ENCODE measurements around the gene KCNQ1. TPM values are rescaled to one million over a fixed set of nuclear protein-coding genes. Genes with fewer than 3 reads are reported as not detected.

KCNQ1 gene
- total RNA-seq, 6 donors from 2014 or later, result 18.0 to 45.4 (median 32.7) TPM

DNA sequence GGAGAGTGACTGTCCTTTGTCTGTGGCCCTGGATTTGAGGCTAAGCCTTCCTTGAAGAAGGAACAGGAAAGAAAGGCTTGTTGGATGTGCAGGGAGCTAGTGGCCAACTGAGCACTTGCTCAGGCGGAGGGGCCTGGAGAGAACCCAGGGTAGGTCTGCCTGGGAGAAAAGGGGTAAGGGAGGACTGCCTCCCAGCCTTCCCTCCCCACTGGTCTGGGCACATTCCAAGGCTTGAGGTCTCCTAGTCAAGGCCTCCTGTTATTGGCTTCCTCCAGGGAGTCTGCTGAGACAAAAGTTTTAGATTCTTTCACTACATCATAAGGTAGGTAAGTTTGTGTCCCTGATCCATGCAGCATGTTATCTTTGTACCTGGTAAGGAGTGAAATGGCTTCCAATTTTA, 239.8 kb downstream of the KCNQ1 start:
- Histone ChIP-seq H3K27ac (no peak overlapping the region), H3K9me3 (no peaks in the 10 kb centered on the region), H3K4me3 (no peak overlapping the region), H3K36me3 (no peaks in the 10 kb centered on the region), H3K4me1 (peaks cover 10 to 27% (median 15%) of the 10 kb centered on the region in 4 donors), H3K27me3 (no peaks in the 10 kb centered on the region)
- DNase-seq, result no peak
- ATAC-seq (ENCODE audit: low FRiP score in 2 of 2), result no peak
- WGBS, 2 donors, result 100% methylated on average over 1 of the region's 1 CpG
- TF ChIP-seq EP300 (IDR thresholded peaks at IDR 0.05), result no peak

DNA sequence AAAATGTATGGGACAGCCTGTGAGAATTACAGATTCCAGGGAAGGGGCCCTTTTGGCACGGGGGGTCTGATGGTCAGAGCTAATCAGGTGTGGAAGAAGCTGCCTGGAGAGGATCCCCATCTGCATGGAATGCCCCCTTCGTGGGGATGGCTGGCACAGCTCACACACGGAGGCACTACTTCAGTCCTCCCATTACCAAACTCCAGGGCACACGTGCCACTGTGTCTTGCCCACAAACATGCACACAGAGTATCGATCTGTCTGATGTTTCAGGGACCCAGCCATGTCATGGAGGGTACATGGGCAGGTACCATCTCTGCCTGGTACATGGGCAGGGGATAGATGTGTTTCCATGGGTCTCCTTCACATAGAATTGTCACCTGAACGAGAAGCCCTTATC, 240.2 kb downstream of the KCNQ1 start:
- 67 to 90% methylated on average over 1 to 6 of the region's 6 CpGs for WGBS, 2 donors
- DNase-seq (no peak), ATAC-seq (ENCODE audit: low FRiP score in 2 of 2) (no peak)
- H3K27me3 ChIP-seq, result no peaks in the 10 kb centered on the region
- H3K36me3 ChIP-seq, result no peaks in the 10 kb centered on the region
- no peak overlapping the region for H3K27ac ChIP-seq
- no peak overlapping the region for H3K4me3 ChIP-seq
- no peaks in the 10 kb centered on the region for H3K9me3 ChIP-seq
- peaks cover 10 to 27% (median 17%) of the 10 kb centered on the region in 4 donors for H3K4me1 ChIP-seq
- TF ChIP-seq EP300 (IDR thresholded peaks at IDR 0.05) (no peak), POLR2A (IDR thresholded peaks at IDR 0.05) (no peak), POLR2AphosphoS5 (IDR thresholded peaks at IDR 0.05) (no peak)
- TF ChIP-seq, protein P1, sequence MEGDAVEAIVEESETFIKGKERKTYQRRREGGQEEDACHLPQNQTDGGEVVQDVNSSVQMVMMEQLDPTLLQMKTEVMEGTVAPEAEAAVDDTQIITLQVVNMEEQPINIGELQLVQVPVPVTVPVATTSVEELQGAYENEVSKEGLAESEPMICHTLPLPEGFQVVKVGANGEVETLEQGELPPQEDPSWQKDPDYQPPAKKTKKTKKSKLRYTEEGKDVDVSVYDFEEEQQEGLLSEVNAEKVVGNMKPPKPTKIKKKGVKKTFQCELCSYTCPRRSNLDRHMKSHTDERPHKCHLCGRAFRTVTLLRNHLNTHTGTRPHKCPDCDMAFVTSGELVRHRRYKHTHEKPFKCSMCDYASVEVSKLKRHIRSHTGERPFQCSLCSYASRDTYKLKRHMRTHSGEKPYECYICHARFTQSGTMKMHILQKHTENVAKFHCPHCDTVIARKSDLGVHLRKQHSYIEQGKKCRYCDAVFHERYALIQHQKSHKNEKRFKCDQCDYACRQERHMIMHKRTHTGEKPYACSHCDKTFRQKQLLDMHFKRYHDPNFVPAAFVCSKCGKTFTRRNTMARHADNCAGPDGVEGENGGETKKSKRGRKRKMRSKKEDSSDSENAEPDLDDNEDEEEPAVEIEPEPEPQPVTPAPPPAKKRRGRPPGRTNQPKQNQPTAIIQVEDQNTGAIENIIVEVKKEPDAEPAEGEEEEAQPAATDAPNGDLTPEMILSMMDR (IDR thresholded peaks at IDR 0.05), result no peak

DNA sequence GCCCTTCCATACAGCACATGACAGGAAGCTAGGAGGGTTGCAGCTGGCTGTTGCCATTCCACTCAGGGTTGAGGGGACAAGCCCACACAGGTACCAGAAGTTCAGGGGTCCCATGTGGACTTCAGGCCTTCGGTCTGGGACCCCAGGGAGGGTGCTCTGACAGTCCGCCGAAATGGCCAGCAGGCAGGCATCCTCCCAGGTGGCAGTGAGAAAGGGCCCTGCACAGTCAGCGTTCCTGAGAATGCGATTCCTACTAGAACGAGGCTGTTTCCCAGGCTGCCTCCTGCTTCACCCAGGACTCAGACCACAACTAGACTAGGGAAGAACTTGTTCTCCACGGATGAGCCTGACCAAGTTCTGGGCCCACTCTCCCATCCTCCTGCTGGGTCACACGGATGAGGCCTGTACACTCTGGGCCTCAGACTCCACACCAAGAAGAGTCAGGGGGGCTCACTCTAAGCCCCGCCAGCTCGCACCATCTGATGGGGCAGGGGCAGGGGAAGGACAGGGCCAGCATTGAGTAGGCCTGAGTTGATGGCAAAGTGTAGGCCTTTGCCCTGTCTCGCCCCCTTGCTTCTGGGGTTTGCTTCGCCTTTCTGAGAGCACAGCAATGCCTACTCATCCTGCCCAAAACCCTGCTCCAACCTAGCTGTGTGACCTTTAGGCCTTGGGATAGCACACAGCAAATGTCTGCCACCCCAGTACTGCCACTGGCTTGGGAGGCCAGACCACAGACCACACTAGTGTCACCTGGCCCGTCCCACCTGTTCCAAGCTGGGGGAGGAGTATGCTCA, 241.0 kb downstream of the KCNQ1 start:
- Histone ChIP-seq H3K9me3 (no peaks in the 10 kb centered on the region), H3K4me1 (peaks cover 10 to 27% (median 17%) of the 10 kb centered on the region in 4 donors), H3K36me3 (no peaks in the 10 kb centered on the region), H3K27me3 (no peaks in the 10 kb centered on the region), H3K27ac (no peak overlapping the region), H3K4me3 (no peak overlapping the region)
- no peak for DNase-seq
- TF ChIP-seq, protein P1 (IDR thresholded peaks at IDR 0.05), result no peak
- TF ChIP-seq POLR2AphosphoS5 (IDR thresholded peaks at IDR 0.05) (no peak), EP300 (IDR thresholded peaks at IDR 0.05) (no peak), POLR2A (IDR thresholded peaks at IDR 0.05) (no peak)
- 80 to 98% methylated on average over 5 to 12 of the region's 13 CpGs for WGBS, 2 donors
- ATAC-seq (ENCODE audit: low FRiP score in 2 of 2), result no peak

DNA sequence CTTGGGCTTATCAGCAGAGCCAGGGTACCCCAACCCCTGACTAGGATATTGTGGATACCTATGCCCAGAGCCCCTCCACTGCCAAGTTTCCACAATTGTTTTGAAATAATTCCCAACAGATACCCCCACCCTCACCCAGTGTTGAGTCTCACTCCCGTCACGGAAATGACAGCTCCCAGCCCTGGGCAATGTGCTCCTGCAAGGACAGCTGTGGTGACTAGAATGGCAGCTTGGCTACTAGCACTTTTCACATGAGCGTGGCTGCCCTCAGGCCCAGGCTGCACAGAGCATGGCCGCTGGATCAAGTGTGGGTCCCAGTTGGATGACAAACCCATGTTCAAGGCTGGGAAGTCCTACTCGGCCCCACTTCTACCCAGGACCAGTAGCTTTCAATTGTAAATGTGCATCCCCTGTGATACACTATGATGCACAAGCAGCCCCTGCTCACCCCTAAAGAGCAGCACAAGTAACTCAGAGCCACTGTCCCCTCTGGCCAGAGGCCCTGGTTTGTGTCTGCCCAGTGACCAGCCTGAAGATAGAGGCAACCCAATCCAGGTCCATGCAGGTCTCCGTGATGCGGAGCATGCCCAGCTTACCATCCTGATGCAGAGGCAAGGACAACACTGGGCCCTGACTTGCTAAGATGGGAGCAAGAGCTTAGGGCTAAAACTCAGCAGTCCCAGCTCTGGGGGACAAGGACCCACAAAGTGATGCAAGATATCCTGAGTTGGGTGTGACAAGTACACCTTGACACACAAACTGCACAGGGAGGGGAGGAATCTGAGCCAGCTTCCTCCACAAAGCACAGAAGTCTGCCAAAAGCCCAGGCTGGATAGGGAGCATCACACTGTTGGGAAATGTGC, 241.8 kb downstream of the KCNQ1 start:
- H3K27ac ChIP-seq, result peak overlapping the region in 2 of 4 donors; percentile 20 to 47
- no peaks in the 10 kb centered on the region for H3K36me3 ChIP-seq
- H3K4me1 ChIP-seq, result peaks cover 10 to 22% (median 17%) of the 10 kb centered on the region in 4 donors
- no peak for TF ChIP-seq POLR2A (IDR thresholded peaks at IDR 0.05)
- no peak for TF ChIP-seq POLR2AphosphoS5 (IDR thresholded peaks at IDR 0.05)
- no peak for TF ChIP-seq EP300 (IDR thresholded peaks at IDR 0.05)
- TF ChIP-seq, protein P1 (IDR thresholded peaks at IDR 0.05), result no peak
- no peaks in the 10 kb centered on the region for H3K27me3 ChIP-seq
- ATAC-seq (ENCODE audit: low FRiP score in 2 of 2) (no peak), DNase-seq (no peak)
- 91 to 97% methylated on average over 7 of the region's 7 CpGs for WGBS, 2 donors
- no peak overlapping the region for H3K4me3 ChIP-seq
- no peaks in the 10 kb centered on the region for H3K9me3 ChIP-seq

DNA sequence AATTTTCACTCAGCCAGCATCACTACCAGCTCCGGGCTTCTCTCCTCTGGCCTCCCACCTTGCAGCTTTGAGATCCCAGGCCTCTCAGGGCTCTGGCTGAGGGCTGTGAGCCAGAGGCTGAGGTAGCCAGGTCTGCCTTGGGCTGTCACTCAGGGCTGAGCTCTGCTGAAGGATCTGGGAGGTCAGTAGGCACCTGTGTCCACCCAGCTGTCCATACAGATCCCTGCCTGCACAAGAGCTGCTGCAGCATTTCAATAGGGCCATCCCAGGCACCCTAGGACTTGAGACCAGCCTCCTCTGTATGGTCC, 242.4 kb downstream of the KCNQ1 start:
- no peak overlapping the region for H3K4me3 ChIP-seq
- H3K27me3 ChIP-seq, result no peaks in the 10 kb centered on the region
- WGBS, 2 donors, result 80 to 82% methylated on average over 1 of the region's 1 CpG
- peak overlapping the region in 2 of 4 donors; percentile 47 to 67 for H3K27ac ChIP-seq
- no peaks in the 10 kb centered on the region for H3K9me3 ChIP-seq
- no peaks in the 10 kb centered on the region for H3K36me3 ChIP-seq
- ATAC-seq (ENCODE audit: low FRiP score in 2 of 2) (no peak), DNase-seq (no peak)
- peaks cover 14 to 21% (median 17%) of the 10 kb centered on the region in 4 donors for H3K4me1 ChIP-seq
- TF ChIP-seq, protein P1 (IDR thresholded peaks at IDR 0.05), result no peak
- TF ChIP-seq POLR2A (IDR thresholded peaks at IDR 0.05), result no peak
- TF ChIP-seq POLR2AphosphoS5 (IDR thresholded peaks at IDR 0.05), result no peak
- no peak for TF ChIP-seq EP300 (IDR thresholded peaks at IDR 0.05)

All from upper lobe of left lung (tissue), 6 donors.